Astrocyte (in vitro differentiated cells and primary cell): ENCODE data around the gene FLCN. TPM values are rescaled to one million over a fixed set of nuclear protein-coding genes. Genes with fewer than 3 reads are reported as not detected.

ENCODE experiments used
- DNase-seq: peaks from one replicate; pipeline ENCODE4 v3.0.0-alpha.2; 2010; ENCODE audit warnings: low read depth
- FAIRE-seq: peaks from 2 replicates; lab custom pipeline; 2011; peaks lifted over from hg19 to GRCh38; lab: Jason Lieb, UNC
- H2AFZ ChIP-seq: 2 replicates; pipeline ENCODE4 v1.6.0; 2012; ENCODE audit warnings: low read depth, low read length, inconsistent platforms
- H3K27ac ChIP-seq: 2 replicates; pipeline ENCODE4 v1.5.1; 2011; ENCODE audit warnings: low read depth, low read length, inconsistent platforms
- H3K27me3 ChIP-seq: 2 replicates; pipeline ENCODE4 v1.6.0; 2011; ENCODE audit warnings: low read length, inconsistent platforms; ENCODE audit not compliant: insufficient read depth
- H3K36me3 ChIP-seq: 2 replicates; pipeline ENCODE4 v1.5.1; 2011; ENCODE audit warnings: low read length, inconsistent platforms; ENCODE audit not compliant: insufficient read depth
- H3K4me1 ChIP-seq: 2 replicates; pipeline ENCODE4 v1.5.1; 2011; ENCODE audit warnings: low read length, inconsistent platforms; ENCODE audit not compliant: insufficient read depth
- H3K4me2 ChIP-seq: 2 replicates; pipeline ENCODE4 v1.6.0; 2012; ENCODE audit warnings: low read length, inconsistent platforms
- H3K4me3 ChIP-seq: 2 replicates; pipeline ENCODE4 v1.5.1; 2011; ENCODE audit warnings: low read depth, mild to moderate bottlenecking, low read length, inconsistent platforms; ENCODE audit not compliant: insufficient read depth
- H3K79me2 ChIP-seq: 2 replicates; pipeline ENCODE4 v1.6.0; 2012; ENCODE audit warnings: mild to moderate bottlenecking, low read length, inconsistent platforms; ENCODE audit not compliant: insufficient read depth
- H3K9ac ChIP-seq: 2 replicates; pipeline ENCODE4 v1.6.0; 2012; ENCODE audit warnings: mild to moderate bottlenecking, low read length, inconsistent platforms
- H3K9me3 ChIP-seq: 2 replicates; pipeline ENCODE4 v1.5.1; 2012; ENCODE audit warnings: low read depth, mild to moderate bottlenecking, low read length, inconsistent platforms; ENCODE audit not compliant: insufficient read depth
- H4K20me1 ChIP-seq: 2 replicates; pipeline ENCODE4 v1.6.0; 2012; ENCODE audit warnings: low read length, inconsistent platforms; ENCODE audit not compliant: insufficient read depth
- H3K27ac Mint-ChIP-seq: one replicate; pipeline ENCODE4 v1.8.0; 2021; ENCODE audit warnings: mild to moderate bottlenecking, mixed read lengths; ENCODE audit not compliant: unreplicated experiment
- H3K27me3 Mint-ChIP-seq: one replicate; pipeline ENCODE4 v1.8.0; 2021; ENCODE audit warnings: low read depth, mixed read lengths; ENCODE audit not compliant: unreplicated experiment
- H3K36me3 Mint-ChIP-seq: one replicate; pipeline ENCODE4 v1.8.0; 2021; ENCODE audit warnings: low read depth, mixed read lengths; ENCODE audit not compliant: unreplicated experiment
- H3K4me1 Mint-ChIP-seq: one replicate; pipeline ENCODE4 v1.8.0; 2021; ENCODE audit warnings: low read depth, mixed read lengths; ENCODE audit not compliant: unreplicated experiment
- H3K4me3 Mint-ChIP-seq: one replicate; pipeline ENCODE4 v1.8.0; 2021; ENCODE audit warnings: mild to moderate bottlenecking, moderate library complexity, mixed read lengths; ENCODE audit not compliant: unreplicated experiment
- H3K9me3 Mint-ChIP-seq: one replicate; pipeline ENCODE4 v1.8.0; 2021; ENCODE audit warnings: mild to moderate bottlenecking, mixed read lengths; ENCODE audit not compliant: unreplicated experiment
- CTCF ChIP-seq: IDR thresholded peaks from 2 replicates; pipeline ENCODE4 v1.5.1; 2011; ENCODE audit warnings: low read depth, mild to moderate bottlenecking, inconsistent platforms, low read length, moderate library complexity; ENCODE audit not compliant: insufficient read depth
- EZH2 ChIP-seq: IDR thresholded peaks from 2 replicates; pipeline ENCODE4 v1.6.1; 2012; ENCODE audit warnings: mild to moderate bottlenecking, low read length, inconsistent platforms; ENCODE audit not compliant: insufficient read depth
- total RNA-seq: library from RNA; stranded (reverse); gene quantifications from 2 replicates; pipeline ENCODE4 v1.2.1, GENCODE V29; 2021

FLCN gene
- total RNA-seq, 1 donor from 2014 or later: 40.0 TPM

GRCh38 chr17:17228521-17229279, 8.3 kb downstream of the FLCN start:
- H3K36me3 ChIP-seq: peaks cover 40% of the 10 kb centered on the region
- no peak overlapping the region for H3K4me3 ChIP-seq
- peaks cover 18% of the 10 kb centered on the region for H3K36me3 Mint-ChIP-seq
- H3K27ac ChIP-seq: no peak overlapping the region
- H3K4me1 Mint-ChIP-seq: no peaks in the 10 kb centered on the region
- H3K9me3 Mint-ChIP-seq: no peaks in the 10 kb centered on the region
- TF ChIP-seq EZH2: no peak
- no peak for TF ChIP-seq CTCF
- no peaks in the 10 kb centered on the region for H3K27me3 ChIP-seq
- no peak overlapping the region for H3K4me3 Mint-ChIP-seq
- H3K4me2 ChIP-seq: no peak overlapping the region
- H3K27me3 Mint-ChIP-seq: no peaks in the 10 kb centered on the region
- no peak overlapping the region for H3K27ac Mint-ChIP-seq
- H4K20me1 ChIP-seq: peaks cover 48% of the 10 kb centered on the region
- FAIRE-seq: no peak
- H2AFZ ChIP-seq: no peak overlapping the region
- no peaks in the 10 kb centered on the region for H3K4me1 ChIP-seq
- DNase-seq: no peak
- H3K9me3 ChIP-seq: no peaks in the 10 kb centered on the region
- H3K9ac ChIP-seq: no peak overlapping the region
- peaks cover 21% of the 10 kb centered on the region for H3K79me2 ChIP-seq

- peaks cover 42% of the 10 kb centered on the region for H3K36me3 ChIP-seq
- Mint-ChIP-seq H3K4me3 (no peak overlapping the region), H3K4me1 (no peaks in the 10 kb centered on the region), H3K27me3 (no peaks in the 10 kb centered on the region), H3K27ac (no peak overlapping the region), H3K9me3 (no peaks in the 10 kb centered on the region), H3K36me3 (peaks cover 21% of the 10 kb centered on the region)
- H2AFZ ChIP-seq: no peak overlapping the region
- H3K79me2 ChIP-seq: peaks cover 18% of the 10 kb centered on the region
- TF ChIP-seq EZH2 (no peak), CTCF (no peak)
- H3K4me2 ChIP-seq: no peak overlapping the region
- H3K27me3 ChIP-seq: no peaks in the 10 kb centered on the region
- H3K9me3 ChIP-seq: no peaks in the 10 kb centered on the region
- FAIRE-seq (no peak), DNase-seq (no peak)
- H3K4me1 ChIP-seq: no peaks in the 10 kb centered on the region
- no peak overlapping the region for H3K9ac ChIP-seq
- H3K27ac ChIP-seq: no peak overlapping the region
- no peak overlapping the region for H3K4me3 ChIP-seq
- peaks cover 47% of the 10 kb centered on the region for H4K20me1 ChIP-seq
Measured at GRCh38 chr17:17227608-17228520, 9.1 kb downstream of the FLCN start.
